Activated naive CD8-positive, alpha-beta T cell treated with anti-CD3 and anti-CD28 coated beads, Interleukin-2, amount 10 ng/mL, durations not matched to agents 7 days and 5 days (primary cell): ENCODE data around the gene CCDC149. TPM values are rescaled to one million over a fixed set of nuclear protein-coding genes. Genes with fewer than 3 reads are reported as not detected.
A peak's percentile ranks its signal among the peaks of the same experiment; 100 is the strongest.

Experiments
- ATAC-seq: fragments of 150-1000 bp; cut with Tn5 transposase; one replicate; pipeline ENCODE4 v1.10.0; 2021; ENCODE audit warnings: low read depth, moderate library complexity
- POLR2A ChIA-PET: fragments of 350-600 bp; sonication (Branson Sonifier 250); formaldehyde crosslinking; loops from one replicate; lab custom pipeline; 2021; ENCODE audit warnings: antibody characterized with exemption; lab: Charles Lee
- DNase-seq: peaks from one replicate; pipeline ENCODE4 v3.0.0; 2021
- H3K27ac Mint-ChIP-seq: one replicate; pipeline ENCODE4 v1.8.0; 2022; ENCODE audit warnings: mild to moderate bottlenecking, mixed read lengths
- H3K27me3 Mint-ChIP-seq: one replicate; pipeline ENCODE4 v1.8.0; 2022; ENCODE audit warnings: mild to moderate bottlenecking, moderate library complexity, mixed read lengths
- H3K36me3 Mint-ChIP-seq: one replicate; pipeline ENCODE4 v1.8.0; 2021; ENCODE audit warnings: mild to moderate bottlenecking, mixed read lengths
- H3K4me1 Mint-ChIP-seq: one replicate; pipeline ENCODE4 v1.8.0; 2021; ENCODE audit warnings: mixed read lengths
- H3K4me3 Mint-ChIP-seq: one replicate; pipeline ENCODE4 v1.8.0; 2022; ENCODE audit warnings: mild to moderate bottlenecking, moderate library complexity, mixed read lengths
- H3K9me3 Mint-ChIP-seq: one replicate; pipeline ENCODE4 v1.8.0; 2021; ENCODE audit warnings: mixed read lengths
- total RNA-seq, 2 experiments: library from RNA; stranded (reverse); gene quantifications; one replicate each; pipeline ENCODE4 v1.2.3, GENCODE V29; 2021

The CCDC149 gene
- not detected for total RNA-seq

GRCh38 chr4:24912252-24913118 is at the start of gene CCDC149:
TSS of gene CCDC149 (minus strand) at chr4:24913042. CDS start at chr4:24912864, 178 bp downstream.
- DNase-seq (no peak), ATAC-seq (no peak)
- Mint-ChIP-seq H3K9me3 (peaks cover 8% of the 10 kb centered on the region), H3K4me1 (no peaks in the 10 kb centered on the region), H3K27ac (no peak within 1 kb of the TSS), H3K27me3 (peaks cover 35% of the 10 kb centered on the region), H3K4me3 (peak within 1 kb of the TSS; percentile 50), H3K36me3 (peaks cover 3% of the 10 kb centered on the region)
- POLR2A ChIA-PET, result no interaction called here

GRCh38 chr4:24957886-24958285 is 45.0 kb upstream of the CCDC149 start:
- H3K27me3 Mint-ChIP-seq, result peaks cover 4% of the 10 kb centered on the region
- DNase-seq, result no peak
- H3K27ac Mint-ChIP-seq, result no peak overlapping the region
- no peak for ATAC-seq
- no peaks in the 10 kb centered on the region for H3K4me1 Mint-ChIP-seq
- POLR2A ChIA-PET, result no interaction called here
- H3K36me3 Mint-ChIP-seq, result no peaks in the 10 kb centered on the region
- no peak overlapping the region for H3K4me3 Mint-ChIP-seq
- peaks cover 3% of the 10 kb centered on the region for H3K9me3 Mint-ChIP-seq

GRCh38 chr4:24956763-24957162 is 43.9 kb upstream of the CCDC149 start:
- no peak overlapping the region for H3K4me3 Mint-ChIP-seq
- H3K27me3 Mint-ChIP-seq, result peaks cover 4% of the 10 kb centered on the region
- no peak overlapping the region for H3K27ac Mint-ChIP-seq
- no peaks in the 10 kb centered on the region for H3K36me3 Mint-ChIP-seq
- peaks cover 5% of the 10 kb centered on the region for H3K9me3 Mint-ChIP-seq
- ATAC-seq (no peak), DNase-seq (no peak)
- no peaks in the 10 kb centered on the region for H3K4me1 Mint-ChIP-seq
- POLR2A ChIA-PET, result no interaction called here

GRCh38 chr4:24956091-24956490 is 43.2 kb upstream of the CCDC149 start:
- Mint-ChIP-seq H3K27ac (no peak overlapping the region), H3K9me3 (peaks cover 5% of the 10 kb centered on the region), H3K4me1 (no peaks in the 10 kb centered on the region), H3K4me3 (no peak overlapping the region), H3K27me3 (peaks cover 4% of the 10 kb centered on the region), H3K36me3 (no peaks in the 10 kb centered on the region)
- POLR2A ChIA-PET, result no interaction called here
- ATAC-seq, result no peak
- no peak for DNase-seq

GRCh38 chr4:24952667-24953066 is 39.8 kb upstream of the CCDC149 start:
- Mint-ChIP-seq H3K4me3 (no peak overlapping the region), H3K27ac (no peak overlapping the region), H3K27me3 (peaks cover 2% of the 10 kb centered on the region), H3K4me1 (no peaks in the 10 kb centered on the region), H3K9me3 (peaks cover 3% of the 10 kb centered on the region), H3K36me3 (no peaks in the 10 kb centered on the region)
- POLR2A ChIA-PET, result no interaction called here
- ATAC-seq (no peak), DNase-seq (no peak)

- Mint-ChIP-seq H3K36me3 (no peaks in the 10 kb centered on the region), H3K9me3 (peaks cover 5% of the 10 kb centered on the region), H3K27me3 (peaks cover 4% of the 10 kb centered on the region), H3K4me3 (no peak overlapping the region), H3K4me1 (no peaks in the 10 kb centered on the region), H3K27ac (no peak overlapping the region)
- DNase-seq, result no peak
- POLR2A ChIA-PET, result no interaction called here
- no peak for ATAC-seq
These were observed 37.1 kb upstream of the CCDC149 start for GRCh38 chr4:24949970-24950369.

GRCh38 chr4:24937917-24938281 is 25.1 kb upstream of the CCDC149 start:
- ATAC-seq (no peak), DNase-seq (no peak)
- H3K4me3 Mint-ChIP-seq, result no peak overlapping the region
- H3K9me3 Mint-ChIP-seq, result peaks cover 6% of the 10 kb centered on the region
- H3K27ac Mint-ChIP-seq, result no peak overlapping the region
- no peaks in the 10 kb centered on the region for H3K36me3 Mint-ChIP-seq
- POLR2A ChIA-PET, result no interaction called here
- no peaks in the 10 kb centered on the region for H3K4me1 Mint-ChIP-seq
- H3K27me3 Mint-ChIP-seq, result no peaks in the 10 kb centered on the region

GRCh38 chr4:24937176-24937916 is 24.5 kb upstream of the CCDC149 start:
- POLR2A ChIA-PET, result no interaction called here

GRCh38 chr4:24935856-24936255 is 23.0 kb upstream of the CCDC149 start:
- no peak for ATAC-seq
- Mint-ChIP-seq H3K9me3 (peaks cover 6% of the 10 kb centered on the region), H3K36me3 (no peaks in the 10 kb centered on the region), H3K4me1 (no peaks in the 10 kb centered on the region), H3K27ac (no peak overlapping the region), H3K27me3 (peaks cover 2% of the 10 kb centered on the region), H3K4me3 (no peak overlapping the region)
- POLR2A ChIA-PET, result no interaction called here
- DNase-seq, result no peak

More at GRCh38 chr4:24937176-24937916, 24.5 kb upstream of the CCDC149 start:
- Mint-ChIP-seq H3K4me3 (no peak overlapping the region), H3K4me1 (no peaks in the 10 kb centered on the region), H3K27me3 (peaks cover 2% of the 10 kb centered on the region), H3K27ac (no peak overlapping the region), H3K36me3 (no peaks in the 10 kb centered on the region), H3K9me3 (peaks cover 6% of the 10 kb centered on the region)
- no peak for DNase-seq
- ATAC-seq, result no peak

- Mint-ChIP-seq H3K36me3 (no peaks in the 10 kb centered on the region), H3K27ac (no peak overlapping the region), H3K27me3 (peaks cover 2% of the 10 kb centered on the region), H3K9me3 (peaks cover 2% of the 10 kb centered on the region), H3K4me3 (no peak overlapping the region), H3K4me1 (no peaks in the 10 kb centered on the region)
- DNase-seq (no peak), ATAC-seq (no peak)
- POLR2A ChIA-PET, result no interaction called here
These were observed 21.5 kb upstream of the CCDC149 start for GRCh38 chr4:24934311-24934710.

- H3K4me3 Mint-ChIP-seq, result no peak overlapping the region
These were observed 20.9 kb upstream of the CCDC149 start for GRCh38 chr4:24933684-24934275.

GRCh38 chr4:24932515-24933225 is 19.8 kb upstream of the CCDC149 start:
- no peak for DNase-seq
- Mint-ChIP-seq H3K36me3 (no peaks in the 10 kb centered on the region), H3K4me3 (no peak overlapping the region), H3K27ac (no peak overlapping the region), H3K4me1 (no peaks in the 10 kb centered on the region), H3K9me3 (no peaks in the 10 kb centered on the region), H3K27me3 (peaks cover 5% of the 10 kb centered on the region)
- no peak for ATAC-seq
- POLR2A ChIA-PET, result no interaction called here

More at GRCh38 chr4:24933684-24934275, 20.9 kb upstream of the CCDC149 start:
- no peaks in the 10 kb centered on the region for H3K9me3 Mint-ChIP-seq
- H3K4me1 Mint-ChIP-seq, result no peaks in the 10 kb centered on the region
- H3K36me3 Mint-ChIP-seq, result no peaks in the 10 kb centered on the region
- POLR2A ChIA-PET, result no interaction called here
- H3K27ac Mint-ChIP-seq, result no peak overlapping the region
- ATAC-seq, result no peak
- no peak for DNase-seq
- peaks cover 2% of the 10 kb centered on the region for H3K27me3 Mint-ChIP-seq

GRCh38 chr4:24930151-24930550 is 17.3 kb upstream of the CCDC149 start:
- Mint-ChIP-seq H3K4me3 (no peak overlapping the region), H3K27me3 (peaks cover 5% of the 10 kb centered on the region), H3K27ac (no peak overlapping the region), H3K36me3 (no peaks in the 10 kb centered on the region), H3K4me1 (no peaks in the 10 kb centered on the region), H3K9me3 (no peaks in the 10 kb centered on the region)
- POLR2A ChIA-PET, result no interaction called here
- no peak for DNase-seq
- ATAC-seq, result no peak
